Thyroid gland (tissue), 4 donors: ENCODE data around the gene C11orf98. TPM values are rescaled to one million over a fixed set of nuclear protein-coding genes. Genes with fewer than 3 reads are reported as not detected.
A peak's percentile ranks its signal among the peaks of the same experiment; 100 is the strongest.
"Not testable (repeated sequence)": the region's sequence is repeated elsewhere in the genome, so short reads cannot be mapped to it uniquely, and the experiment has no call there.

Experiments
- DNase-seq, 2 donors: peaks; one replicate each; pipeline ENCODE4 v3.0.0-alpha.2; 2019
- H3K27ac ChIP-seq, 3 donors: fragments of 200-600 bp; sonication (generic); 1 replicate in 2 of 3; 2 replicates in 1 of 3; pipeline ENCODE4 v1.5.1; 2016 to 2019; ENCODE audit warnings: mild to moderate bottlenecking in 1 of 3, moderate library complexity in 1 of 3
- H3K27me3 ChIP-seq: fragments of 200-600 bp; sonication (generic); one replicate; pipeline ENCODE4 v1.5.1; 2019
- H3K36me3 ChIP-seq, 2 donors: fragments of 200-600 bp; sonication (generic); one replicate each; pipeline ENCODE4 v1.5.1; 2016 to 2019
- H3K4me1 ChIP-seq, 2 donors: fragments of 200-600 bp; sonication (generic); one replicate each; pipeline ENCODE4 v1.5.1; 2017 to 2019
- H3K4me3 ChIP-seq, 3 donors: fragments of 200-600 bp; sonication (generic); replicated peaks in 1 of 3; 1 replicate in 2 of 3; 2 replicates in 1 of 3; pipeline ENCODE4 v1.5.1; 2016; ENCODE audit warnings: mild to moderate bottlenecking in 1 of 3
- H3K9me3 ChIP-seq: fragments of 200-600 bp; sonication (generic); one replicate; pipeline ENCODE4 v1.5.1; 2017
- POLR2A ChIP-seq, 2 donors: fragments of 450-650 bp; IDR thresholded peaks; one replicate each; pipeline ENCODE4 v1.6.1; 2017; ENCODE audit warnings: antibody characterized with exemption in 2 of 2, mild to moderate bottlenecking in 2 of 2, moderate library complexity in 1 of 2
- whole genome bisulfite sequencing, 2 donors: methylation state at CpG; one replicate each; pipeline ENCODE4 v1.1.5; 2017; 5-methylcytosine and 5-hydroxymethylcytosine counted together
- intact Hi-C: fragments of 100-400 bp; cut with DNase I; formaldehyde crosslinking; loops from one replicate; pipeline ENCODE4 v1.15.1; 2023
- total RNA-seq, 4 donors: library from RNA; depleted of rRNA; stranded (reverse); fragments of >200 nt; gene quantifications; one replicate each; pipeline ENCODE4 v1.2.3, GENCODE V29; 2016
- TF ChIP-seq, protein P1 (sequence below), 6 experiments: fragments of 200-600 bp in 3 of 6; fragments of 450-650 bp in 3 of 6; sonication (generic) in 3 of 6; IDR thresholded peaks; one replicate each; pipeline ENCODE4 v1.5.1; 2016 to 2019; ENCODE audit warnings: antibody characterized with exemption in 6 of 6, mild to moderate bottlenecking in 2 of 6, inconsistent platforms in 1 of 6, moderate library complexity in 1 of 6

Gene C11orf98
- total RNA-seq, 4 donors from 2014 or later, result 24.1 to 34.5 (median 29.6) TPM

DNA sequence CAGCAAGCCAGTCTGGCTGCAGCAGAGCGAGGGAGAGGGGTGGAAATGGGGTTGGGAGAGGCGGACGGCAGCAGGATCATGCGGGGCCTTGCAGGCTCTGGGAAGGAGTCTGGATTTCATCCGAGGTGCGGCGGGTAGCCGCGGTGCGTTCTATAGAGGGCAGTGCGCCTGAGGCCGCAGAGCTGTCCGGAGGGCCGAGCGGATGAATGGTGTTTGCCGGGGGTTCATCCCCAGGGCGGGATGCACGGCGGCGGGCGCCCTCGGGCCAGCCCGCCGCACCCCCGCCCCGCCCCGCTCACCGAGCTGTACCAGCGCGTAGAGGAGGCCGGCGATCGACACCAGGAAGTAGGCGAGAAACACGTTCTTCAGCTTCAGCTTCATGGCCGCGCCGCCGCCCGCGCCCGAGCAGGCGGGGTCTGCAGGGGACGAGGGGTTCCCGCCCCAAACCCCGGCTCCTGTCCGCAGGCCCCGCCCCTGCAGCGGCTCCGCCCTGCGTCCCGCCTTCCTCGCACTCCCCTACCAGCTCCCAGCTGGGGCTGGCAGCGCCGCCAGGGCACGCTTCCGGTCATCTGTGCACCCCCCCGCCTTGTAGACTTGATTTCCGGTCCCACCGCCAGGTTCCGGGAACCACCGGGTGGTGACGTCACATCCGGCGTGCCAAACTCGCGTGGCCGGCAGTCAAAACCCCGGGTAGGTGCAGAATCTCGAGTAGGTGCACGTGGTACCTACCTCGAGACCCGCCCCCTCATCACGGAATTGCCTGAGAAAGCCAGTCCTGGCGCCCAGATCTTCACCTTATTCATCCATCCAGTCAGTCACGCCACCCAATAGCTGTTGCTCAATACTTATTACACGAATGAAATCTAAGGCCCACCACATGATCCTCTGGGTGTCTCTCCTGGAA, 43.2 kb downstream of the C11orf98 start, which contains the start of gene B3GAT3:
B3GAT3 (minus strand) TSS at position 420 of the 904 bp plus-strand sequence; CDS start at position 381, 39 bp downstream.
- WGBS, 2 donors, result 1 to 2% methylated on average over 26 to 31 of the region's 77 CpGs
- TF ChIP-seq POLR2A (IDR thresholded peaks at IDR 0.05), result peak in 1 of 2 donors; percentile 86
- TF ChIP-seq, protein P1, sequence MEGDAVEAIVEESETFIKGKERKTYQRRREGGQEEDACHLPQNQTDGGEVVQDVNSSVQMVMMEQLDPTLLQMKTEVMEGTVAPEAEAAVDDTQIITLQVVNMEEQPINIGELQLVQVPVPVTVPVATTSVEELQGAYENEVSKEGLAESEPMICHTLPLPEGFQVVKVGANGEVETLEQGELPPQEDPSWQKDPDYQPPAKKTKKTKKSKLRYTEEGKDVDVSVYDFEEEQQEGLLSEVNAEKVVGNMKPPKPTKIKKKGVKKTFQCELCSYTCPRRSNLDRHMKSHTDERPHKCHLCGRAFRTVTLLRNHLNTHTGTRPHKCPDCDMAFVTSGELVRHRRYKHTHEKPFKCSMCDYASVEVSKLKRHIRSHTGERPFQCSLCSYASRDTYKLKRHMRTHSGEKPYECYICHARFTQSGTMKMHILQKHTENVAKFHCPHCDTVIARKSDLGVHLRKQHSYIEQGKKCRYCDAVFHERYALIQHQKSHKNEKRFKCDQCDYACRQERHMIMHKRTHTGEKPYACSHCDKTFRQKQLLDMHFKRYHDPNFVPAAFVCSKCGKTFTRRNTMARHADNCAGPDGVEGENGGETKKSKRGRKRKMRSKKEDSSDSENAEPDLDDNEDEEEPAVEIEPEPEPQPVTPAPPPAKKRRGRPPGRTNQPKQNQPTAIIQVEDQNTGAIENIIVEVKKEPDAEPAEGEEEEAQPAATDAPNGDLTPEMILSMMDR (IDR thresholded peaks at IDR 0.05), result peak in 1 of 6 experiments; percentile 21
- intact Hi-C loops, result no loop called here

DNA sequence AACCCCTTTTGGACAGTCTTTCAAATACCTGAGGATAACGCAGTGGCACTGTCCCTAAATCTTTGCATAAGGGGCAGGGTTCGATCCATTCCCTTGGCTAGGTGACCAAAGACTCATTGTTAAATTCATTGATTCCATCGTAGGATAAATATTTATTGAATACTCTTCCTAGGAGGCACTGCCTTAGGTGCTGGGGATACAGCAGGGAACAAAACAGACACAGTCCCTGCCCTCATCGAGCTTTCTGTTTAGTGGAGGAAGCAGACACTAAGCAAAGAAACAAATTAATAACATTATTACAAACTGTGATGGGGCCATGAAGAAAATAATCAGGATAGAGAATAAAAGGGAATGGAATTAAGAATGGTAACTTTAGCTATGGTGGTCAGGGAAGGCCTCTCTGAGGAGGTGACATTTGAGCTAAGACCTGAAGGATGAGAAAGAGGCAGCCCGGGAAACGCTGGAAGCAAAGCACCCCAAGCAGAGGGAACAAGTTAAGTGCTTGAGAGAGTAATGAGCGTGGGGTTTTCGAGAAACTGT, 43.9 kb downstream of the C11orf98 start:
- intact Hi-C loops, result no loop called here
- Histone ChIP-seq H3K27me3 (no peaks in the 10 kb centered on the region), H3K4me3 (peak overlapping the region; percentile 19 to 54 (median 28)), H3K4me1 (peaks cover 4 to 14% of the 10 kb centered on the region in 2 donors), H3K36me3 (peaks cover 9 to 20% of the 10 kb centered on the region in 2 donors), H3K27ac (peak overlapping the region; percentile 34 to 77 (median 67)), H3K9me3 (no peaks in the 10 kb centered on the region)
- no peak for DNase-seq
- TF ChIP-seq, protein P1 (IDR thresholded peaks at IDR 0.05), result no peak
- no peak for TF ChIP-seq POLR2A (IDR thresholded peaks at IDR 0.05)
- 33 to 37% methylated on average over 8 of the region's 8 CpGs for WGBS, 2 donors

More for the DNA sequence above, 43.2 kb downstream of the C11orf98 start, which contains the start of gene B3GAT3:
- H3K9me3 ChIP-seq, result no peaks in the 10 kb centered on the region
- peak; percentile 99 to 100 for DNase-seq
- H3K4me3 ChIP-seq, result peak within 1 kb of the TSS; percentile 19 to 54 (median 28)
- H3K27ac ChIP-seq, result peak within 1 kb of the TSS; percentile 49 to 77 (median 67)
- H3K4me1 ChIP-seq, result peaks cover 4 to 14% of the 10 kb centered on the region in 2 donors
- H3K27me3 ChIP-seq, result no peaks in the 10 kb centered on the region
- H3K36me3 ChIP-seq, result peaks cover 16 to 26% of the 10 kb centered on the region in 2 donors

DNA sequence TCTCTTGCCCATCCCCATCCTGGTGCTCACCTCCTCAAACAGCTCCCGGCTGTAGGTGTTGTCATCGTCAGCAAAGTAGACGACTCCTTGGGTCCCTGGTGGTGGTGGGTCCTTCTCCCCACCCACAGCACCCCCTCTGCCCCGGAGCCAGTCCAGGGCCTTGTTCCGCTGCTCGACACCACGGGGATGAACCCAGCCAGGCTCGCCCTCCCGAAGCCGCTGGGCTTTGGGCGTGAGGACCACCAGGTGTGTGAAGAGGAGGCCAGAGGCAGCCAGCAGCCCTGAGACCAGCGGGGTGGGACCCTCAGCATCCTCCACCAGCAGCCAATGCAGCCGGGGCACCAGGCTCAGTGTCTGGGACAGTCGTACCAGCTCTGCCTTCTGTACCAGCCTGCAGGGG, 48.1 kb downstream of the C11orf98 start:
- intact Hi-C loops, H3K27me3 ChIP-seq, H3K9me3 ChIP-seq, H3K27ac ChIP-seq, DNase-seq, H3K36me3 ChIP-seq, H3K4me3 ChIP-seq: not testable (repeated sequence)
- WGBS, 2 donors, result 93 to 94% methylated on average over 8 of the region's 14 CpGs
- H3K4me1 ChIP-seq, result peaks cover 0 to 16% of the 10 kb centered on the region in 2 donors

DNA sequence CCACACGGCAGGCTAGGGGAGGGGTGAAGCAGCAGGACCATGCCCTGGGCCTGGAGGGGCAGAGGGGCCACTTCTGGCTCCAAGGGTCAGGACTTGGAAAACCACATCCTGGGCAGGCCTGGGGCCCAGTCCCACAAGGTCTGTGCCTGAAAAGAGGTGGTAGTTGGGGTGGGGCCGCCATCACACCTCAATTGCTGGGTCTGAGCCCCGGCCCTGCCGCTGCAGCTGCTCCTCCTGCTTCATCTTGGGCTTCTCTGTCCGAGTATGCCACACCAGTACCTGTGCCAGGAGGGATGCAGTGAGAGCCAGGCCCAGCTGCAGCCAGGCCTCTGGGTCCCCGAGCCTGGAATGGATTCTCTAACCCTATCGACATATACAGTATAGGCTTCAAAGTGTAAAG, 49.5 kb downstream of the C11orf98 start:
- no peak for DNase-seq
- peaks cover 0 to 8% of the 10 kb centered on the region in 2 donors for H3K36me3 ChIP-seq
- 92% methylated on average over 7 of the region's 7 CpGs for WGBS, 2 donors
- no peak overlapping the region for H3K27ac ChIP-seq
- intact Hi-C loops, result no loop called here
- TF ChIP-seq POLR2A (IDR thresholded peaks at IDR 0.05), result no peak
- TF ChIP-seq, protein P1 (IDR thresholded peaks at IDR 0.05), result no peak
- no peak overlapping the region for H3K4me3 ChIP-seq
- H3K27me3 ChIP-seq, result no peaks in the 10 kb centered on the region
- H3K9me3 ChIP-seq, result no peaks in the 10 kb centered on the region
- peaks cover 10 to 20% of the 10 kb centered on the region in 2 donors for H3K4me1 ChIP-seq

DNA sequence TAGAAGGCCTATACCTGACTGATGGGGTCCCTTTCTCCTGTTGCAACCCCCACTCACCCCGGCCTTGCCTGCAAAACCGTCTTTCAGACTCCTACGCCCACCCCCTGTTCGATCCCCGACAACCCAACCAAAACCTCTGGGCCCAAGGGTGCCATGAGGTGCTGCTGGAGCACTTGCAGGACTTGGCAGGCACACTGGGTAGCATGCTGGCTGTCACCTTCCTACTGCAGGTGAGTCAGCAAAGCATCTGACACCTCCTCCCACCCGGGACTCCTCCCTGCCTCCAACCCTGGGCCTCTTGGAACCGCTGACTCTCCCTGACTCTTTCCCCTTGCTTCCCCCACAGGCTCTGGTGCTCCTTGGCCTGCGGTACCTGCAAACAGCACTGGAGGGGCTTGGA, 50.7 kb downstream of the C11orf98 start:
- TF ChIP-seq POLR2A (IDR thresholded peaks at IDR 0.05), result no peak
- TF ChIP-seq, protein P1 (IDR thresholded peaks at IDR 0.05), result no peak
- H3K4me1 ChIP-seq, result peaks cover 10 to 21% of the 10 kb centered on the region in 2 donors

More for the DNA sequence above, 50.7 kb downstream of the C11orf98 start:
- Histone ChIP-seq H3K27ac (no peak overlapping the region), H3K36me3 (peaks cover 0 to 8% of the 10 kb centered on the region in 2 donors), H3K4me3 (no peak overlapping the region), H3K27me3 (no peaks in the 10 kb centered on the region), H3K9me3 (no peaks in the 10 kb centered on the region)
- no peak for DNase-seq
- intact Hi-C loops, result no loop called here
- 78 to 85% methylated on average over 8 of the region's 8 CpGs for WGBS, 2 donors
